IMR-90 (cell line): Measurements from ENCODE around the gene SCML2. TPM values are rescaled to one million over a fixed set of nuclear protein-coding genes. Genes with fewer than 3 reads are reported as not detected.

Experiments used
- ATAC-seq: fragments of 200-7000 bp; cut with Tn5 transposase; 2 replicates; pipeline ENCODE4 v1.9.1; 2020; ENCODE audit warnings: low read depth, mild to moderate bottlenecking, moderate library complexity
- BruUV-seq: library from RNA; stranded (reverse); fragments of 400-500 nt; replicated peaks from 2 replicates; lab custom pipeline; 2021; lab: Mats Ljungman, UMichigan
- CTCF ChIA-PET: fragments of 300-600 bp; formaldehyde crosslinking; extraction: SDS; loops from one replicate; lab custom pipeline; 2021; ENCODE audit warnings: antibody characterized with exemption; lab: Yijun Ruan, JAX
- POLR2A ChIA-PET: fragments of 300-600 bp; sonication (Branson Sonifier 250); formaldehyde crosslinking; loops from one replicate; lab custom pipeline; 2022; ENCODE audit warnings: antibody characterized with exemption; ENCODE audit not compliant: unreplicated experiment; lab: Charles Lee
- DNase-seq: peaks from one replicate; pipeline ENCODE4 v3.0.0; 2013
- H2AFZ ChIP-seq: replicated peaks from 2 replicates; pipeline ENCODE3; 2013; ENCODE audit warnings: low read length, mild to moderate bottlenecking; ENCODE audit not compliant: poor library complexity
- H2AK5ac ChIP-seq: 2 replicates; pipeline ENCODE4 v1.6.1; 2013; ENCODE audit warnings: low read depth, low read length, inconsistent platforms
- H2AK9ac ChIP-seq: replicated peaks from 2 replicates; pipeline ENCODE3; 2013; ENCODE audit warnings: mild to moderate bottlenecking, low read depth, low read length, moderate library complexity; ENCODE audit not compliant: poor library complexity
- H2BK120ac ChIP-seq: 2 replicates; pipeline ENCODE4 v1.6.1; 2013; ENCODE audit warnings: low read depth, low read length, inconsistent platforms
- H2BK15ac ChIP-seq: 3 replicates; pipeline ENCODE4 v1.6.1; 2013; ENCODE audit warnings: low read depth, low read length, inconsistent platforms
- H2BK20ac ChIP-seq: 2 replicates; pipeline ENCODE4 v1.6.1; 2013; ENCODE audit warnings: low read depth, mild to moderate bottlenecking, inconsistent platforms, low read length, moderate library complexity
- H2BK5ac ChIP-seq: 2 replicates; pipeline ENCODE4 v1.6.1; 2013; ENCODE audit warnings: mild to moderate bottlenecking, low read depth, low read length, inconsistent platforms; ENCODE audit not compliant: poor library complexity, severe bottlenecking
- H3K14ac ChIP-seq: replicated peaks from 2 replicates; pipeline ENCODE4 v1.6.1; 2013; ENCODE audit warnings: low read depth, low read length, inconsistent platforms
- H3K18ac ChIP-seq: 2 replicates; pipeline ENCODE4 v1.6.1; 2013; ENCODE audit warnings: low read depth, low read length, control low read depth
- H3K23ac ChIP-seq: 2 replicates; pipeline ENCODE4 v1.6.1; 2013; ENCODE audit warnings: low read depth, low read length, inconsistent platforms
- H3K27ac ChIP-seq: 2 replicates; pipeline ENCODE4 v1.5.1; 2013; ENCODE audit warnings: mild to moderate bottlenecking, control low read depth, low read length; ENCODE audit not compliant: insufficient read depth
- H3K27me3 ChIP-seq: 2 replicates; pipeline ENCODE4 v1.6.1; 2013; ENCODE audit warnings: low read length; ENCODE audit not compliant: control insufficient read depth, insufficient read depth
- H3K36me3 ChIP-seq: 2 replicates; pipeline ENCODE4 v1.6.1; 2013; ENCODE audit warnings: low read length, mixed read lengths; ENCODE audit not compliant: control insufficient read depth, insufficient read depth
- H3K4ac ChIP-seq: 2 replicates; pipeline ENCODE4 v1.6.1; 2013; ENCODE audit warnings: low read depth, low read length, inconsistent platforms
- H3K4me1 ChIP-seq: 2 replicates; pipeline ENCODE4 v1.6.1; 2013; ENCODE audit warnings: low read length, mixed read lengths; ENCODE audit not compliant: control insufficient read depth, insufficient read depth
- H3K4me2 ChIP-seq: 2 replicates; pipeline ENCODE4 v1.6.1; 2013; ENCODE audit warnings: low read depth, mild to moderate bottlenecking, control low read depth, low read length, moderate library complexity
- H3K4me3 ChIP-seq: 2 replicates; pipeline ENCODE4 v1.5.1; 2013; ENCODE audit warnings: low read depth, mild to moderate bottlenecking, control low read depth, low read length, moderate library complexity; ENCODE audit not compliant: insufficient read depth
- H3K56ac ChIP-seq: 2 replicates; pipeline ENCODE4 v1.6.1; 2013; ENCODE audit warnings: low read length, inconsistent platforms; ENCODE audit not compliant: insufficient read depth; ENCODE audit errors: extremely low read depth
- H3K79me1 ChIP-seq, 2 experiments: 2 replicates each; pipeline ENCODE4 v1.6.1; 2013; ENCODE audit warnings: low read length in 2 of 2, inconsistent platforms in 1 of 2, low read depth in 1 of 2
- H3K9ac ChIP-seq: 2 replicates; pipeline ENCODE4 v1.6.1; 2013; ENCODE audit warnings: low read depth, low read length, control low read depth
- H3K9me1 ChIP-seq: 2 replicates; pipeline ENCODE4 v1.6.1; 2013; ENCODE audit warnings: low read length, inconsistent platforms; ENCODE audit not compliant: insufficient read depth
- H3K9me3 ChIP-seq: 2 replicates; pipeline ENCODE4 v1.6.1; 2013; ENCODE audit warnings: low read length; ENCODE audit not compliant: control insufficient read depth, insufficient read depth
- H4K20me1 ChIP-seq: 2 replicates; pipeline ENCODE4 v1.6.1; 2013; ENCODE audit warnings: low read length, inconsistent platforms; ENCODE audit not compliant: insufficient read depth
- H4K5ac ChIP-seq: 2 replicates; pipeline ENCODE4 v1.6.1; 2013; ENCODE audit warnings: mild to moderate bottlenecking, low read depth, low read length, control low read depth
- H4K8ac ChIP-seq, 2 experiments: 2 replicates each; pipeline ENCODE4 v1.6.1; 2013; ENCODE audit warnings: low read depth in 2 of 2, low read length in 2 of 2, control low read depth in 1 of 2, inconsistent platforms in 1 of 2
- H4K91ac ChIP-seq: 2 replicates; pipeline ENCODE4 v1.6.1; 2013; ENCODE audit warnings: low read depth, low read length, inconsistent platforms; ENCODE audit not compliant: insufficient read depth
- CTCF ChIP-seq: conservative IDR thresholded peaks from 2 replicates; pipeline ENCODE4 v1.5.1; 2012; ENCODE audit warnings: mild to moderate bottlenecking, low read depth, low read length, improper control_type of control experiment
- MAFK ChIP-seq: IDR thresholded peaks from 2 replicates; pipeline ENCODE4 v1.6.1; 2012; ENCODE audit warnings: low read depth, low read length, improper control_type of control experiment
- RAD21 ChIP-seq: IDR thresholded peaks from 2 replicates; pipeline ENCODE4 v1.6.1; 2012; ENCODE audit warnings: low read length, improper control_type of control experiment
- SMC3 ChIP-seq: fragments of 150-350 bp; IDR thresholded peaks from 2 replicates; pipeline ENCODE4 v1.6.1; 2016; ENCODE audit warnings: low read depth, mild to moderate bottlenecking, antibody characterized with exemption, low read length, moderate library complexity
- WGBS, 2 experiments: methylation state at CpG; one replicate each; pipeline versions ENCODE4 v1.1.5 to v1.1.7; 2013; ENCODE audit warnings: missing lambda C conversion rate in 2 of 2; ENCODE audit not compliant: insufficient read length in 1 of 2; ENCODE audit errors: extremely low coverage in 2 of 2; 5-methylcytosine and 5-hydroxymethylcytosine counted together
- dilution Hi-C: fragments of 300-500 bp; cut with HindIII; formaldehyde crosslinking; loops from one replicate; pipeline ENCODE4 v1.14.3; 2018; ENCODE audit warnings: low sequenced_read_pairs; ENCODE audit not compliant: unreplicated experiment
- in situ Hi-C: fragments of 300-500 bp; cut with MboI; formaldehyde crosslinking; loops from 3 replicates; pipeline ENCODE4 v1.14.3; 2019; ENCODE audit warnings: low sequenced_read_pairs, inconsistent platforms, mixed read lengths
- intact Hi-C: fragments of 100-400 bp; cut with micrococcal nuclease; formaldehyde crosslinking; loops from 2 replicates; pipeline ENCODE4 v1.10.0; 2022
- polyA plus RNA-seq, 3 experiments: library from polyadenylated mRNA; depleted of rRNA; stranded (reverse); fragments of >200 nt; gene quantifications; 2 replicates each; pipeline ENCODE4 v1.2.3, GENCODE V29; 2012; ENCODE audit warnings: low replicate concordance in 1 of 3
- total RNA-seq: library from RNA; depleted of rRNA; stranded (reverse); fragments of >200 nt; gene quantifications from 2 replicates; pipeline ENCODE4 v1.2.3, GENCODE V29; 2012

The SCML2 gene
- total and polyA plus RNA-seq, 2 of the 4 experiments (the other 2 are of a cell fraction): 1.3 to 1.7 TPM

- H3K36me3 ChIP-seq: no peaks in the 10 kb centered on the region
- H2BK20ac ChIP-seq: no peak overlapping the region
- H4K20me1 ChIP-seq: no peaks in the 10 kb centered on the region
- no peak overlapping the region for H3K9ac ChIP-seq
- no peaks in the 10 kb centered on the region for H3K9me3 ChIP-seq
- no peak overlapping the region for H2AK9ac ChIP-seq
- ChIA-PET POLR2A (no interaction called here), CTCF (no interaction called here)
- intact Hi-C loops: loop anchor here (2.0 to 10.0 kb wide), 4 partner anchors 426 to 968 kb away; no protein-coding TSS in a partner anchor
- no peak overlapping the region for H3K14ac ChIP-seq
- H3K4ac ChIP-seq: no peak overlapping the region
- no peaks in the 10 kb centered on the region for H3K9me1 ChIP-seq
- no TSS peak for BruUV-seq
- no peak overlapping the region for H3K56ac ChIP-seq
- 0% methylated on average over 1 of the region's 2 CpGs; no CpG with 5 or more reads in 1 of the 2 experiments for WGBS, 2 experiments
- no peak overlapping the region for H3K4me3 ChIP-seq
- H2BK5ac ChIP-seq: no peak overlapping the region
- no peaks in the 10 kb centered on the region for H3K4me1 ChIP-seq
- H3K27ac ChIP-seq: no peak overlapping the region
- no peak overlapping the region for H2BK15ac ChIP-seq
- H3K27me3 ChIP-seq: no peaks in the 10 kb centered on the region
- no peak overlapping the region for H2BK120ac ChIP-seq
- no peaks in the 10 kb centered on the region for H3K79me1 ChIP-seq
- dilution Hi-C loops: no loop called here
- H2AFZ ChIP-seq: no peak overlapping the region
- H4K91ac ChIP-seq: no peak overlapping the region
- TF ChIP-seq SMC3 (no peak), MAFK (no peak), CTCF (peak; percentile 26), RAD21 (peak; percentile 21; the same call in 1 of the 2 replicates)
- peak; percentile 4 for DNase-seq
- H4K8ac ChIP-seq: no peak overlapping the region
- no peak for ATAC-seq
- no peak overlapping the region for H4K5ac ChIP-seq
- no peak overlapping the region for H2AK5ac ChIP-seq
- in situ Hi-C loops: no loop called here
- H3K4me2 ChIP-seq: no peak overlapping the region
- H3K18ac ChIP-seq: no peak overlapping the region
- H3K23ac ChIP-seq: no peak overlapping the region
Observed at GRCh38 chrX:18210470-18210869, 144.0 kb downstream of the SCML2 start.
